ENCODE results near the gene LDLRAD4.

LDLRAD4 gene

GRCh38 chr18:13262839-13263691 is 44.5 kb downstream of the LDLRAD4 start:
- in situ Hi-C loops (cut with MboI; ENCODE audit: low sequenced_read_pairs), result no loop called here

GRCh38 chr18:13264091-13265007 is 45.8 kb downstream of the LDLRAD4 start:
- in situ Hi-C loops (cut with MboI; ENCODE audit: low sequenced_read_pairs), result no loop called here

- in situ Hi-C loops (cut with MboI; ENCODE audit: low sequenced_read_pairs), result no loop called here
Observed at GRCh38 chr18:13265008-13265910, 46.7 kb downstream of the LDLRAD4 start.

- in situ Hi-C loops (cut with MboI; ENCODE audit: low sequenced_read_pairs), result no loop called here
Observed at GRCh38 chr18:13265911-13266217, 47.3 kb downstream of the LDLRAD4 start.

GRCh38 chr18:13266218-13267100 is 47.9 kb downstream of the LDLRAD4 start:
- in situ Hi-C loops (cut with MboI; ENCODE audit: low sequenced_read_pairs), result no loop called here

GRCh38 chr18:13267431-13267873 is 48.9 kb downstream of the LDLRAD4 start:
- in situ Hi-C loops (cut with MboI; ENCODE audit: low sequenced_read_pairs), result no loop called here

GRCh38 chr18:13268158-13269012 is 49.8 kb downstream of the LDLRAD4 start:
- in situ Hi-C loops (cut with MboI; ENCODE audit: low sequenced_read_pairs), result no loop called here

GRCh38 chr18:13269013-13269280 is 50.4 kb downstream of the LDLRAD4 start:
- in situ Hi-C loops (cut with MboI; ENCODE audit: low sequenced_read_pairs), result no loop called here

- in situ Hi-C loops (cut with MboI; ENCODE audit: low sequenced_read_pairs), result no loop called here
Observed at GRCh38 chr18:13269521-13270011, 51.0 kb downstream of the LDLRAD4 start.

- in situ Hi-C loops (cut with MboI; ENCODE audit: low sequenced_read_pairs), result no loop called here
Observed at GRCh38 chr18:13270279-13270855, 51.8 kb downstream of the LDLRAD4 start.

GRCh38 chr18:13271302-13271911 is 52.8 kb downstream of the LDLRAD4 start:
- in situ Hi-C loops (cut with MboI; ENCODE audit: low sequenced_read_pairs), result no loop called here

- in situ Hi-C loops (cut with MboI; ENCODE audit: low sequenced_read_pairs), result no loop called here
Observed at GRCh38 chr18:13272416-13272815, 53.9 kb downstream of the LDLRAD4 start.

GRCh38 chr18:13273800-13274199 is 55.2 kb downstream of the LDLRAD4 start:
- in situ Hi-C loops (cut with MboI; ENCODE audit: low sequenced_read_pairs), result no loop called here

- in situ Hi-C loops (cut with MboI; ENCODE audit: low sequenced_read_pairs), result no loop called here
Observed at GRCh38 chr18:13275075-13275474, 56.5 kb downstream of the LDLRAD4 start.

GRCh38 chr18:13276530-13277520 is 58.3 kb downstream of the LDLRAD4 start:
- in situ Hi-C loops (cut with MboI; ENCODE audit: low sequenced_read_pairs), result no loop called here

- in situ Hi-C loops (cut with MboI; ENCODE audit: low sequenced_read_pairs), result no loop called here
Observed at GRCh38 chr18:13278062-13278630, 59.6 kb downstream of the LDLRAD4 start.

Data from HL-60/S4 (cell line).